SK-N-DZ (cell line): ENCODE results near the gene RAB43.

Source experiments
- DNase-seq: peaks from one replicate; pipeline ENCODE4 v3.0.0-alpha.2; 2015; ENCODE audit warnings: low spot score

The RAB43 gene

DNA sequence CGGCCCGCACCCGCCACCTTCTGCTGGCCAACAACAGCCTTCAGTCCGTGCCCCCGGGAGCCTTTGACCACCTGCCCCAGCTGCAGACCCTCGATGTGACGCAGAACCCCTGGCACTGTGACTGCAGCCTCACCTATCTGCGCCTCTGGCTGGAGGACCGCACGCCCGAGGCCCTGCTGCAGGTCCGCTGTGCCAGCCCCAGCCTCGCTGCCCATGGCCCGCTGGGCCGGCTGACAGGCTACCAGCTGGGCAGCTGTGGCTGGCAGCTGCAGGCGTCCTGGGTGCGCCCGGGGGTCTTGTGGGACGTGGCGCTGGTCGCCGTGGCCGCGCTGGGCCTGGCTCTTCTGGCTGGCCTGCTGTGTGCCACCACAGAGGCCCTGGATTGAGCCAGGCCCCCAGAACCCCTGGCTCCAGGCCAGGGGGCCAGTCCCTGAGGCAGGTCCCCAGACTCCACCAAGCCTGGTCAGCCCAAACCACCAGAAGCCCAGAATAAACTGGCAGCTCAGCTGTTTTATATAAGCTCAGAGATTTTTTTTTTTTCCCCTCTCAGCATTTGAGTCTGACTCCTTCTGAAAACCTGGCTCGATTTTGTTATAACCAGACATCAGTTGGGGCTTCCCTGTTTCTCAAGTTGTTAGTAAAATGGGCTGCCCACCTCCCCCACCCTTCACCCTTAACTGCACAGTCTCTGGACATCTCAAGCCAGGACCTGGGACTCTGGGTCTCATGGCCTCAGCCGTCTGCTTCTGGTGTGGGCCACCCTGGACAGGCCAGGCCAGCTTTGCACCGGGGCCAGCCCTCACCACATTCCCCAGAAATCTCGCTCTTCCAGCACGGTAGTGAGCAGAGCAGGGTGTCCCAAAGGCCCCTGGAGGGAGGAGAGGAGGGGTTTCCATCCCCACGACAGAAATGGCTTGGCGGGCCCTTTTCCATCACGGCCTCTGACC, 59.4 kb downstream of the RAB43 start:
- DNase-seq, result no peak

GRCh38 chr3:129061023-129061887, 60.3 kb downstream of the RAB43 start:
- no peak for DNase-seq

- DNase-seq, result no peak
Measured at GRCh38 chr3:129060276-129061022, 61.2 kb downstream of the RAB43 start, which contains the start of gene GP9. GP9 (plus strand) TSS chr3:129060779; CDS start chr3:129061740, 961 bp downstream.

GRCh38 chr3:129059311-129059958, 62.2 kb downstream of the RAB43 start:
- no peak for DNase-seq

DNA sequence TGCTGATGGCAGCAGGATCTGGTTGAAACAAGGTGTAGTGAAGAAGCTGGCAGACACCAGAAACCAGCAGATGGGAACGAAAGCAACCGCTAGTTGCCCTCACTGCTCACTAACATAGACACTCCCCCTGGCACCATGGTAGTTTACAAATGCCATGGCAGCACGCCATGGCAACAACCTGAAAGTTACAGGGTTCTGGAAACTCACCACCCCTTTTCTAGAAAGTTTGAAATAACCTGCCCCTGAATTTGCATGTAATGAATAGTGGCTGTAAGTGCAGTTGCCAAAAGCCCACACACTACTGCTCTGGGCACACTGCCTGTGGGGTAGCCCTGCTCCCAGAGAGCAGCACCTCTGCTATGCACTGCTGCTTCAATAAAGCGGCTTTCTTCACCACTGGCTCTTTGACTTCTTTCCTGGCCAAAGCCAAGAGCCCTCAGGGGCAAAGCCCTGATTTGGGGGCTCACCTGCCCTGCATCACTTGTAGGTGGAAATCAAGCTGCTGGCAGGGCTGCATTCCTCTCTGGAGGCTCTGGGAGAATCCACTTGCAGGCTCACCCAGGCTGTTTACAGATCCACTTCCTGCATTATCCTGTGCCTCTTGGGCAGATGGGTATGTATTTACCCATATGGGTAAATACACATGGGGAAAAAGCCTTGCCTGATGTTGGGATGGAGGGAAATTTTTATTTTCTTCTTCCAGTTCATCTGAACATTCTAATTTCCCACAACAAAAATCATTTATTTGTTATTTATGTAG, 63.0 kb downstream of the RAB43 start:
- no peak for DNase-seq

DNA sequence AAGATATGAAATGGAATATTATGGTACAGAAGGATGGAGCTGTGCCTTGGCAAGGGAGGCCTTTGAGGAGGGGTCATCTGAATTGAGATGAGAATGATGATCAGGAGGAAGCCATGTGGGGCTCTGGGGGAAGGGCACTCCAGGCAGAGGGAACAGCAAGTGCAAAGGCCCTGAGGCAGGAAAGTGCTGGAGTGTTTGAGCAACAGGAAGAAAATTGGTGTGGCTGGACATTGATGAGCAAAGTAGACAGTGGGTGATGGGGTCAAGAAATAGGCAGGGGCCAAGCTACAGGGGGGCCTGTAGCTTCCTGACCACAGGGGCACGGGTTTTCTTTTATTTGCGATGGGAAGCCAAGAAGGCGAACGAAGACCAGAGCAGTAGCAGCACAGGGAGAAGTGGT, 64.4 kb downstream of the RAB43 start:
- no peak for DNase-seq

GRCh38 chr3:129056451-129057173, 65.0 kb downstream of the RAB43 start:
- DNase-seq, result no peak

DNA sequence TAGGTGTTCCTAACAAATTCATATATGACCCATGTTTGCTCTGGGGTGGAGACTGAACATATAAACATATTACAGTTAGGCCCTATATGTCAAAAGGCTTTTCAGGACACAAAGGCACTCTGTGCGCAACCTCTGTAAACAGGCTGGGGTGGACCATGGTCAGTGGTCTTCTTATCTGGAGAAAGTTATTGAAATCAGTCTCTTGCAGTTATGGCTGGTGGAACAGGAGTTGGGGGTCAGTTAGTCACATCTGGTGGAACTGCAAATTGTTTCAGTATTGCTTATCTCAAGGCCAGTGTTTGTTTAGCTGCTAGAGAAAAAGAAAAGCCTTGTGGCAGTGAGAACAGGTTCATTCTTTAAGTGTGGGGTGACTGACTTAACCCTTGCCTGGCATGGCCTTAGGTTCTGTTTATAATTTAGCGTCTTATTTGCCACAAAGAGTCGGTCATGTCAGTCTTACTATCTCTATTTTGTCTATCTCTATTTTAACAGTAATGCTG, 66.9 kb downstream of the RAB43 start:
- no peak for DNase-seq

DNA sequence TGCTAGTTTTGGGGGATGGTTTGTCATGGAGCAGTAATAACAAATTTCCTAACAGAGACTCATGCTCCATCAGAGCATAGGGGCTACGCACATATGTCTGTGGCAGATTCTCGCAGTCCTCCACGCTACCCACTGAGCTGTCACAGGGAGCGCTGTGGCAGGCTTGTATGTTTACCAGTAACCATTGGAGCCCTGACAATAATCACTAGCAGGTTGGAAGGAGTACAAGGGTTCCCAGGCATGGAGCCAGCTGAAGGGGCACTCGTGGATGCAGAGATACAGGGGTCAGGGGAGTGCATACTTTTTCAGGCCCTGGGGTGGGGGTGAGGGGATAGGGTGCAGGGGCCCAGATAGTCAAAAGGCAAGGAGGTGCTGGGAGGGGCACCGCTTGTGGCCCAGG, 68.9 kb downstream of the RAB43 start:
- no peak for DNase-seq

GRCh38 chr3:129051871-129052340, 69.7 kb downstream of the RAB43 start:
- no peak for DNase-seq

DNA sequence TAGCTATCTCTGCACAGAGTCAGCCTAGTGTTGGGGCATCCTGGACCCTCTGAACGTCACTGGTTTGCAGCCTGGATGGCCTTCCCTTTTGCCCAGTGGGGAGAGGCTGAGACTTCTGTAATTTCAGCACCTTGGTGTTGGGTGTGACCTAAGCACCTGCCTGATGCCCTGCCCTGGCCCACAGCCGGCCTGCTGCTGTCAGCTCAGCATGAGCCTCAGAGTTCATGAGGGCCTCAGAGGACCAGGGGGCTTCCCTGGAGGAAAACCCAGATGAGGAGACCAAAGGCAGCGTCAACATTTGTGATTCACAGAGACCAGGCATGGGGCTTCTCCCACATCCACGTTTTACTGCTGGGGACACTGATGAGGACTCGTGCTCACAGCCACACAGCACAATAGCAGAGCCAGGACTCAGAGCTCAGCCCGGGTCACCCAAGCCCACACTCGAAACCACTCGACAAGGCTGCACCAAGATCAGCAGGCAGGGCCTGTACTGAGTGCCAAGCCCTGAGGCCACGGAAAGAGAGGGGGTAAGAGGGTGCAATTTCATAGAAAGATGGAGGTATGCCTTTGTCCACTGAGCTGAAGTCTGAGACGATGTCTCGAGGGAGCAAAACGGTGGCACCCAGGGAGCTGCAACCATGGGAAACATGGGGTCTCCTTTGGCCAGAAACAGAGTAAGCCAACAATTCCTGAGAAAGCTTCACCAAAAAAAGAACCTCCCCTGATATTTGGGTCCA, 70.9 kb downstream of the RAB43 start:
- no peak for DNase-seq

GRCh38 chr3:129047553-129047839, 74.1 kb downstream of the RAB43 start:
- no peak for DNase-seq

DNA sequence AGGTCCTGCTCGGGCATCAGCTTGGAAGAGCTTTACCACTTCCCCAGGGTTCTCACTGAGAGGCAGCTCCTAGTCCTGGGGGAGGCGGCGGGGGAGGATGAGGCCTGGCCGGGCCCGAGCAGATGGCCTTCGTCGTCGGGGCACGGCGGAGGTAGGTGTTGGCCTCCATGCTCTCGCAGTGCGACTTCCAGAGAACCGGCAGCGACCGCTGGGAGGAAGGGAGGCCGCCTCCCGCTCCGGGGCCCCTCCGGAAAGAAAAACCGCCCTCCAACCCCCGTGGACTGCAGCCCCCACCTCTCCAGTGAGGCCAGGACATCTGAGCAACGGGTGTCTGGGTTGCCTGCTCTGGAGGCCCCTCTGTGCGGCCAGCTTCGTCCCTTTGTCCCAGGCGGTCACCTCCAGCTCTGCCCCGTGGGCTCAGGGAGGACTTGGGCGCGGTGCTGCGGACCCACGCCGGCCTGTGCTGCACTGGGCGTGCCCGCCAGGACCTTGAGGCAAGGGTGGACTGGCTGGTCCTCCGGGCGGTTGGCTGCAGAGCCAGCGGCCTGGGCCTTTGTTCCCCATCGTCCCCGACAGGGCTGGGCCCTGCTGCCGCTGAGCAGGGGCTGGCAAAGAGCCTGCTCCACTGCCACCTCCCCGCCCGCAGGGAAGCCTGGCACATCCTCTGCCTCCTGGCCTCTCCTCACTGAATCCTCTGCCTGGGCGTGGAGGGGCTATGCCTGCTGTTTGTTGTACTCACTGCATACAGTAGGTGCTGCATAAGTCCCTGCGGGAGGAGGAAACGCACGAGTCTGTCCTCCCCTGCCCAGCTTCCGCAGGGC, 74.7 kb downstream of the RAB43 start:
- no peak for DNase-seq

DNA sequence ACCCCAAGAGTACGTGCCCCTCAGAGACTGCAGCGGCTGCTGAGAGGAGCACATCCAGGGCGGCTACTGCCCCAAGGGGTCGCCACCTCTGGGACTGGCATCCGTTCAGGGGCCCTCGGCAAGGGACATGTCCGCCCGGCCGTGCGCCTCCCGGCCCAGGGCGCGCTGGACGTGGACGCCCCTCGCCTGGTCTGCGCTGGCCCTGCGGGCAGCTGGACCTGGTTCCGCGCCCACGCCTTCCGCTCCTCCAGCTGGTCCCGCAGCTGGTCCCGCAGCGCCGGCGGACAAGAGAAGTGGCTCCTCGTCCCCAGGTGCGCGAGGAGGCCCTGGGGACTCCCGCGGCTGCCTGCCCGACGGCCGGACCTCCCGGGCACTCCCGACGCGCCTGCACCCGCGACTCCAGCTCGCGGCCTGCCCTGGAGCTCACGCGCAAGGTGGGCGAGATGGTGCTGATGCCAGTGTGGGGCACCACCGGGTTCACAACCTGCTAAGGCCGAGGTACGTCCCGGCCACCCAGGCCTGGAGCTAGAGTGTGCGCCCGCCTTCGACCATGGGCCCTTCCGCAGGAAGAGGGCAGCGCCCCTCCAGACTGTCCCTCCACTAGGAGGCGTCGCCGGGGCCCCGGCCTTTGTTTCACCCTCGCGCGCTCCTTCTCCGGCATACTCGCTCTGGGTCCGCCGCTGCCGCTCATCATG, 75.4 kb downstream of the RAB43 start:
- no peak for DNase-seq

GRCh38 chr3:129045675-129046036, 75.9 kb downstream of the RAB43 start:
- DNase-seq, result no peak

GRCh38 chr3:129040579-129041300, 80.9 kb downstream of the RAB43 start:
- DNase-seq, result no peak

DNA sequence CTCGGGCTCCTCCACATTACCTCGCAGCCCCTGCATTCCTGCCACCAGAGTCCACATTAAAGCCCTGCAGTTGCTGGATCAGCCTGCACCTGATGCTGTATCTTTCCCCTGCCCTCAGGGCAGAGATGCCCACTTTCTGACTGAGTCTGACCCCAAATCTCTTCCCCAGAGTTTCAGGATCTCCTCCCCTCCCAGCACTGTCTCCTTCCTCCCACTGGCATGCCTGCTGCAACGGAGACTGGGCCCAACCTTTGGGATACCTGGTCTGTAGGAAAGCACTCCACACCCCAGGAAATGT, 81.6 kb downstream of the RAB43 start:
- no peak for DNase-seq
